Suppressor macrophage treated with lipopolysaccharide for 1 hour (primary cell): ENCODE results near the gene SLCO4A1.

Experiments used
- DNase-seq, 3 donors: peaks; one replicate each; pipeline ENCODE4 v3.0.0-alpha.2; 2020 to 2022

The SLCO4A1 gene

DNA sequence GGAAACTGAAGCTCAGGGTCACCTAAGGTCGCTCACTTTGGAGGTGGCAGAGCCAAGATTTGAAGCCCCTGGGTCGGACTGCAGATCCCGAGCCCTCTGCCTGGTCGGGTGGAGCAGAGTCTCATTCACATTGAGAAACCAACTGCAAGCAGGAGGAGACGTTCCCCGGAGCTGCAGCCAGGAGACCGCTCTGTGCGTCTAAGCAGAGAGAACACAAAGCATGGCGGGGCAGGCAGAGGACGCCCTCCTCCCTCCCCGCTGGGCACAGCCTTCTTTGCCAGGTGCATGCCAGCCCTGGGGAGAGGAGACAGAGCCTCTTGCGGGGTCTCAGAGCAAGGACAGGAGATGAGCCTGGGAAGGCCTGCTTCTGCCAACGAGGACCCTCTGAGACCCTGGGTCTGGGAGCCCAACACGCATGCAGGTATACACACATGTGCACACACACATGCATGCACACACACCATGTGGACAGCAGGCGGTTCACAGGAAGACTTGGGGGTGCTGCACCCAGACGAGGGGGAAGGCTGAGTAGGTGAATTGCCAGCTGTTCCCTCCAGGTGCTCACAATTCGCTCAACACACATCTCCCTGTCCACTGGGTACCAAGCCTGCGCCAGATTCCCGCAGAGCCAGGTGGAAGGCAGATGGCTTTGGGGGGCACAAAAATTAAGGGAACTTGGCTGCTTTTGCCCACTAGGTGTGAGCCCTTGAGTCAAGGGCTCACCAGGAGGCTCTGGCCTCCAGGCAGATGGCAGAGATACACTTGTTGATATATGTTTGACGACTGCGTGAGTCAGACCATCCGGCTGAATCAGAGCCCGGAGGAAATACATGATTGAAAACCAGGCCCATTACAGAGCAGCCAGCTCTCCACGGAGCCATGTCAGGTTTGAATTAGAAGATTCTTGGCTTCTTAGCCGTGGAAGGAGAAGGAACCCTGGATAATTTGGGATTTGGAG lies 60.9 kb downstream of the SLCO4A1 start:
- peak; percentile 61 to 78 (median 74) for DNase-seq

DNA sequence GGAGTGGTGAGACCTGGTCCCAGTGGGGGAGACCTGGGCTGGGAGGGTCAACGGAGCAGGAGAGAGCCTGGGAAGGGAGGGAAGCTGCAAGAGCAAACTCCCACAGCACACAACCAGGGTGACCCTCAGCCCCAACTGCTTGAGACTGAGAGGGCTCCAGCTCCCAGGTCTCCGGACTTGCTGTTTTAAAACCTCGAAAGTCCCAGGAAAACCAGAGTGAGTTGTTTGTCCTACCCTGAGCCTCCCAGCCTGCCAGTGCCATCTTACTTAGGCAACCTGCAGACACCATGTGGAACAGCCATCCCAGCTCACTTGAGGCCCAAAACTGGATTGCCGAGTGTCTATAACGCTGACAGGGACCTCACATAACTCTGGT lies 61.5 kb downstream of the SLCO4A1 start:
- DNase-seq = no peak

DNA sequence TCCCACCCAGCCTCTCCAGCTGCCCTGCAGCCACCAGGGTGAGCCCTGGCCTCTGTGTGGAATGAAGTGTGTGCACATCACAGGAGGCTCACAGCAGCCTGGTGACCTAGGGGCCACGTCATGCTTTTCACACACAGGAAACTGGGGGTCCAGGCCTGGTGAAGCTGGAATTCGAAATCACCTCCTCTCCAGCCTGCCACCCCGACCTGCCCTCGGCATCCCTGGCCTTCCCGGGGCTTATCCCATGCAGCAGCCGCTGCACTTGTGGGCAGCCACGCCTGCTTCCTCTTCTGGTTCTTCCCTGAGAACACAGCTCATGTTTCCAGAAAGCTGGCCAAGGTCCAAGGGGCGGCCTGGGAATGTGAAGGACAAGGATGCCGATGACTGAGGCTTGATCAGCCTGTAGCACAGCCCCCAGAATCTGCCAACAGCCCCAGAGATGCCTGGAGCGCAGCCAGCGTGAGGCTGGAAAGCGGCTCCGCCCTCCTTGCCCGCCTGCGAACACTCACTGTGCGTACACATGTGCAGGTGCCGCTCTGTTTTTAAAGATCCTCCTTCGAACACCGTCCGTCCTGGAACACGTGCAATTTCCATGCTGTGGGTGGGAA lies 62.1 kb downstream of the SLCO4A1 start:
- peak; percentile 50 to 73 (median 58) for DNase-seq

DNA sequence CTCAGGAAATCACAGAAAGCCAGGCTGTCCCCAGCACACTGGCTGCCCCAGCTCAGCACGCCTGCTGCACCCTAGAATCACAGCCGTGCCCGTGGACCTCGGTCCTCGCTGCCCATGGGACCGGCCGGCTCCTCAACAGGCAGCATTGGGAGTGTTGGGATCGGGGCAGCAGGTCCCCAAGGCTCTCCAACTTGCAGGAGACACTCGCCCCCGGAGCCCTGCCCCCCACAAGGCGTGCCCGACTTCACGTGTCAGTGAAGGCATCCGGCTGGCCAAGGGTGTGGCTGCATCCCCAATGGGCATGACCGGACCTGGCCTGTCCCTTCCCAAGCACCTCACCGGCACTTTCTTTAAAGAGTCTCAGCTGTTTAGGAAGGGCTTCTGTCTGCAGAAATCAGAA lies 63.3 kb downstream of the SLCO4A1 start:
- DNase-seq = no peak

DNA sequence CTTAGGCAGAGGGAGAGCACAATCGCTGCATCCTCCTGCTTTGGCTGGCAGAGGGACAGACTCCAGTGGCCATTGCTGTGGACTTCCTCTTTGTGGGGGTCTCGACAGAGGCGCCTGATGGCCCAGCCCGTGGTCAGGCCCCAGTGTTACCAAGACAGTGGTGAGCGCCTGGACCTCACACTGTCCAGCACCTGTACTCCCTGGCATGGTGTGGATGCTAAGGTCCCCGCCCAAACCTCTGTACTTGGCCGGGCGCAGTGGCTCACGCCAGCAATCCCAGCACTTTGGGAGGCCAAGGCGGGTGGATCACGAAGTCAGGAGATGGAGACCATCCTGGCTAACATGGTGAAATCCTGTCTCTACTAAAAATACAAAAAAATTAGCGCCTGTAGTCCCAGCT lies 64.0 kb downstream of the SLCO4A1 start:
- no peak for DNase-seq

DNA sequence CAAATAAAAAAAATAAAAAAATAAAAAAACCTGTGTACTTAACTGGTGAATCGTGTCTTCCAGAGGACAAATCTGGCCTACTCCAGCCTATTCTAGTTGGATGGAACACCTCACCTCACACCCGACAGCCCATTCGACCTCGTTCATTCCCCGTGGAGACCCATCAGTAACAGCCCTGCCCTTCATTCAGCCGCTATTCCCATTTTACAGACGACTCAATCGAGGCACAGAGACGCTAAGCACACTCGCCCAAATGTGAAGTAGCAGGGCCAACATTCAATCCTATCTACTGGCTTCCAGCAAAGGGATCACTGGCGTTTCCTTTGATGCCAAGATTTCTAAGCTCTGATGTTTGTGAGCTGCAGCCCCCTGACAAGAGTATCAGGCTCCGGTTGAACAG lies 64.6 kb downstream of the SLCO4A1 start:
- no peak for DNase-seq

DNA sequence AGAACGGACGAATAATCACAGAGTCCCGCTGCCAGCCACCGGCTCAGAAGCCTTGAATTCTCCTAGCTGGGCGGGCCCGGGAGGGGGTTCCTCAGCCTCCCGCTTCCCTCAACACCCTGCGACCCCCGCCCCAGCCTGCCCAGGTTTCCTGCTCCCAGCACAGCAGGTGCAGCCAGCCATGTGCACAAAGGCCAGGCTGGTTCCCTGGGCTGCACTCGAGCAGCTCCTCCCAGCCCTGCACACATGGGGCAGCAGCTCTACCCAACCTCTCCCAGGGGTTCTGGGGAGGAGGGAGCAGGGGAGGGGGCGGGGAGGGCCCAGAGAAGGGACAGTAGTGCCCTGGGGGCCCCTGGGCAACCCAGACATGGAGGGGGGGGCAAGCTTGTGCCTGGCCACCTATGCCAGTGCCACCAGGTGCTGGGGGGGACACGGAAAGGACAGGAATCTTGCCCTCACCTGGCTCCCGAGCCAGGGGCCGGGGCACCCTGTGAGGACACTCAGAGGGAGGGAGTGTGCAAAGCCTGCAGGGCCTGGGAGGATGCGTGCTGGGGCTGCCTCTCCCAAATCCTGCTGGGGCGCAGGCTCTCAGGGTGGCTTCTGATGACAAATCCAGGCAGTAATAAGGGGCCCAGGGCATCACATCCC lies 65.1 kb downstream of the SLCO4A1 start:
- no peak for DNase-seq

DNA sequence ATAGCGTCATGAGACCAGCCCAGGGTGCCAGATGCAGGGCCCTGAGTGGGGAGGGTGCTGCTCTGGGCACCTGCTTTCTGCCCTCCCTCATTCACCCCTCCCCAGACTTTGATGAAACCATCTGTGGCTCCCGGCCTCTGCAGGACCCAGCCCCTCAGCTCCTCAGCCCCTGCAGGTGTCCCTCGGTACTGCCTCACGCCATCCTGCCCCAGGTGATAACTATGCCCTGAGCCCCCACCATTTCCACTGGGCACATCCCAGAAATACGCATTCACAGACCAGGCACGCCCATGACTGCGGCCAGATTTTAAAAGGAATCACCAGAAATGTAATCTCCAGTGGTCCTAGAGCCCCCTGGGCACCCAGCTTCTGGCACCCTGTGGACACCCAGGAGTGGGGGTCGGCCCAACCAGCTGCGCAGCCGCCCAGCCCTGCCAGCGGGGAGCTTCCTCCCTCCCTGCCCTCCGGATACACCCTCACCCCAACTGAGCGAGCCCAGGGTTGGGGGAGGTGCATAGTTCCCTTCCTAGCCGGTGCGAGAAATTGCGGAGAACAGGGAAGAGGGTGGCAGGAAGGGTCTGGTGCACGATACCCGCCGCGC lies 65.7 kb downstream of the SLCO4A1 start:
- peak in 1 of 3 donors; percentile 31 for DNase-seq

DNA sequence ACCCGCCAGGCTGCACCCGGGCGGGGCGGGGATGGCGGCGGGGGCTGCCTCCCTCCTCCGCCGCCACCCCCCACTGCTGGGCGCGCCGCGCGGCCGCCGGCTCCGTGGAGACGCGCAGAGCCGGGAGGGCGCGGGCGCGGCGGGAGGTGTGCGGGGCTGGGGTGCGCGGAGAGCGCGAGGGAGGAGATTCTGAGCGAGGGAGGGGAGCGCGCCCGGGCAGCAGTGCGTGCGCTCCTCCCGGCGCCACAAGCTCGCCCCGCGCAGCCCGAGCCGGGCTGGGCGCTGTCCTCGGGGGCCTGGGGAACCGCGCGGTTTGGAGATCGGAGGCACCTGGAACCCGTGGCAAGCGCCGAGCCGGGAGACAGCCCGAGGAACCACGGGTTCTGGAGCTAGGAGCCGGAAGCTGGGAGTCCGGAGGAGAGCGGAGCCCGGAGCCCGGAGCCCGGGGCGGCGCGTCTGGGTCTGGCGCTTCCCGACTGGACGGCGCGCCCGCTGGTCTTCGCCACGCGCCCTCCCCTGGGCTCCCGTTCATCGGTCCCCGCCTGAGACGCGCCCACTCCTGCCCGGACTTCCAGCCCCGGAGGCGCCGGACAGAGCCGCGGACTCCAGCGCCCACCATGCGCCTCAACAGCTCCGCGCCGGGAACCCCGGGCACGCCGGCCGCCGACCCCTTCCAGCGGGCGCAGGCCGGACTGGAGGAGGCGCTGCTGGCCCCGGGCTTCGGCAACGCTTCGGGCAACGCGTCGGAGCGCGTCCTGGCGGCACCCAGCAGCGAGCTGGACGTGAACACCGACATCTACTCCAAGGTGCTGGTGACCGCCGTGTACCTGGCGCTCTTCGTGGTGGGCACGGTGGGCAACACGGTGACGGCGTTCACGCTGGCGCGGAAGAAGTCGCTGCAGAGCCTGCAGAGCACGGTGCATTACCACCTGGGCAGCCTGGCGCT lies 66.6 kb downstream of the SLCO4A1 start, which contains the start of gene NTSR1:
Gene NTSR1 (plus strand): TSS at position 246 of the 946 bp plus-strand sequence. CDS start 372 bp downstream, at position 618.
- DNase-seq = peak; percentile 28 to 51 (median 30)

DNA sequence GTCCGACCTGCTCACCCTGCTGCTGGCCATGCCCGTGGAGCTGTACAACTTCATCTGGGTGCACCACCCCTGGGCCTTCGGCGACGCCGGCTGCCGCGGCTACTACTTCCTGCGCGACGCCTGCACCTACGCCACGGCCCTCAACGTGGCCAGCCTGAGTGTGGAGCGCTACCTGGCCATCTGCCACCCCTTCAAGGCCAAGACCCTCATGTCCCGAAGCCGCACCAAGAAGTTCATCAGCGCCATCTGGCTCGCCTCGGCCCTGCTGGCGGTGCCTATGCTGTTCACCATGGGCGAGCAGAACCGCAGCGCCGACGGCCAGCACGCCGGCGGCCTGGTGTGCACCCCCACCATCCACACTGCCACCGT lies 67.2 kb downstream of the SLCO4A1 start:
- DNase-seq = no peak

DNA sequence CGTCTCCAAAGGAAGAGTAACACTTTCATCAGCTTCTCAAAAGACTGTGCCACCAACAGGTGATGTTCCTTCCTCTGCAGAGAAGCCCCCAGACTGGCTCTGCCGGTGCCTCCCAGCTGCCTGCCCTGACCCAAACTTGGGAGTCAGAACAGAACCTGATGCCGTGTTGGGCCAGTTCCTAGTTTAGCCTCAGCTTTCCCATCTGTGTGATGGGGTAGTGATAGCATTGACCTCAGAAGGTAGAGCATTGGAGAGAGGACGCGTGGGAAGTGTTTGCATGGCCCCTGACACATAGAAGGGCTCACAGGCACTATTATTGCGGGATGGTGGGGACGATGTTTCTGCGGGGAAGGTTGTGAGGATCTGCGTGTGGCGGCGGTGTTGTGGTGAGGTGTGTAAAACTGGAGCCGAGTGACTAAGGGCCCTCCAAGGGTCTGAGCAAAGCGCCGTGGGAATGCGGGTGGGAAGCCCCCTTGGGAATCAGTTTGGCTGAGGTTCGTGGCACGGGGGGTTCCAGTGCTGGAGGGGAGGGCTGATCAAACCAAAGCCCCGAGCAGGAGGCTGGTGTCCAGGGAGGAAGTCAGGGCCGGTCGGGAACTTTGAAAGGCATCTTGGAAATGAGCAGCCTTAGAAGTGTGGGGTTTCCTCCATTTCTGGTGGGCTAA lies 68.0 kb downstream of the SLCO4A1 start:
- DNase-seq = no peak

DNA sequence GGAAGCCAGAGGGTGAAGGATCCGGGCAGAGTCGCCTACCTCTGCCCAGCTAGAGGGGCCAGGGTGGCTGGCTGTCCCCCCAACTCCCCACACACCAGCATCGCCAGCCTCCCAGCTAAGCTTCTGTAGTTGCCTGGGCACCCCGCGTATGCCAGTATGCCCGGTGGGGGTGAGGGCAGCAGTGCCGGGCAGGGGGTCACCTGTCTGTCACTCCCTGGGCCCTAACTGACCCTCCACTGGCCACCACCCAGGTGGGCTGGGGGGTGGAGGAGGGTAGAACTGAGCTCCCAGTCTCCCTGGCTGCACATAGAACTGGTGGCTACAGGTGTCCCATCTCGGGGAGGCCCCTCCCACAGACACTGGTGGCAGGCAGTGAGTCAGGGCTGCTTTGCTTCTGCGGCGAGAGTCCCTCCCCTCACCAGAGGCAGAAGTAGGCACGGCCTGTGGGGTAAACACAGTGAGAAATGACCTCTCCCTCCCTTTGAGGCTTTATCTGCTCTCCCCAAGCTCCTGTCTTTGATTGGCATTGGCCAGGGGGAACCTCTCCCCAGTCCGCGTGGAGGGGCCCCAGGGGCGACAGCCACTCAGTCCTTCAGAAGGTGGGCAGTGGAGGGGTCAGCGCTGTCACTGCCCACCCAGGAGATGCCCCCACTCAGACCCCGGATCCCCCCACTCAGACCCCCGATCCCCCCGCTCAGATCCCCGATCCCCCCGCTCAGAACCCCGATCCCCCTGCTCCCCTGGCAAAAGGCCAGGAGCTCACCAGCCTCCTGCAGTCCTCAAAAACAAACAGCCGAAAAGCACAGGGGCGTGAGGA lies 68.8 kb downstream of the SLCO4A1 start:
- DNase-seq = peak; percentile 74 to 80 (median 76)

DNA sequence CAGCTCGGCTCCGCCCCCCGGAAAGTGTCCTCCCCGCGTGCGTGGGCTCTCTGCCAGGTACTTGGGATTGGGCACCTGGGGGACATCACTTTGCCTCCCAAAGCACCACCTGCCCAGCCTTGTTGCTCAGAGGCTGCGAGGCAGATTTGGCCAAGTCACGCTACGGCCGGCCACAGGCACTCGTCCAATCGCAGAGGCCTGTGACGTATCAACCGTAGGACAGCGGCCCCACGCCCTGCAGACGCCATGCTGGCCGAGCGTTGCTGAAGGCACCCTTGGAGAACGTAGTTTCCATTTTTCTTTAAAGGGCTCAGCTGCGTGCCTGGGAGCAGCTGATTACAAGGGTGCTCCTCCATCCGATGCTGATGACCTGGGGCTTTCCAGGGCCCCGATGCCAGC lies 69.4 kb downstream of the SLCO4A1 start:
- no peak for DNase-seq

DNA sequence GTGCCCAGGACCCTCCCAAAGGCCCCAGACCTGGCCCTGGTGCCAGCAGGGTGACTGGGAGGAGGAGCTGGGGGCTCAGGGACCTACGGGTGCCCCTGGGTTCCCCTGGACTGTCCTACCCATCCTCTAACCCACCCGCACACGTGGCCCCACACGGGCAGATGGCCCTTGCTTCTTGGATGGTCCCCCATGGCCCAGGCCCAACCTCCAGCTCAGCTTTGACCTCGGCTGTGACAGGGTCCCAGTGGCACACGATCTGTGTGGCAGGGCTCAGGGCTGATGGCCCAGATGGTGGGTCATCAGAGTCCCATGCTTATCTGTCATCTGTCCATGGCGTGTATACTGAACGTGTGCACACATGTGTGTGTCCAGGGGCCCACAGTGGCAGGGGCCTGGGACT lies 70.3 kb downstream of the SLCO4A1 start:
- DNase-seq = no peak

DNA sequence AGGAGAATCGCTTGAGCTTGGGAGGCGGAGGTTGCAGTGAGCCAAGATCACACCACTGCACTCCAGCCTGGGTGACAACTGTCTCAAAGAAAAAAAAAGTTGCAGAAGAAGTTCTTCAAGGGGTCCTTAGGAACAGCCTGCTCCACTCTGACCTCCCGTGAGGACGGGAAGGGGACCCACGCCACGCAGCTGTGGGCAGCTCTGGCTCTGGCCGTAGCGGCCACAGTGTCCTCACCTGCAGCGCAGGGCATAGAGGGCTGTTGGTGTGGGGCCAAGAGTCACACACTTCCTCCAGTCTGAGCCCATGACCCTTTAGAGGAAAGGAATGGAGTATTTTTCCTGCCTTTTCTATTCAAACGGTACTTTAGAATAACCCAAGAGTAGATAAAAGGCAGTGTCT lies 71.7 kb downstream of the SLCO4A1 start:
- DNase-seq = no peak

DNA sequence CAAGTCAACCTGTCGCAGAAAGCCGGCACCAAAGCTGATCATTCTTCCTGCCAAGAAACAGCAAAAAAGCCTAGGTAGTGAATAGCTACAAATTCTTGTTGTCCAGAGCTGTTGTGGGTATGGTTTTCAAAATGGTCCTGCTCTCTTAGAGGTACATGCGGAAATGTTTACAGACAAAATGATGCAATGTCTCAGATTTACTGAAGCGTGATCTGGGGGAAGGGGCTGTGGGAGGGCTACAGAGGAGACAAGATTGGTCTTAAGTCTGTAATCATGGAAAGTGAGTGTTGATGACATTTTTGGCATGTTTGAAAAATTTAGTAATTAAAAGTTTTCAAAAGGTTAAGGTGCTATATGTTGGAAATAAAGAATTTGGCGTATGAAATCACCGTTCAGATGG lies 72.5 kb downstream of the SLCO4A1 start:
- DNase-seq = no peak

DNA sequence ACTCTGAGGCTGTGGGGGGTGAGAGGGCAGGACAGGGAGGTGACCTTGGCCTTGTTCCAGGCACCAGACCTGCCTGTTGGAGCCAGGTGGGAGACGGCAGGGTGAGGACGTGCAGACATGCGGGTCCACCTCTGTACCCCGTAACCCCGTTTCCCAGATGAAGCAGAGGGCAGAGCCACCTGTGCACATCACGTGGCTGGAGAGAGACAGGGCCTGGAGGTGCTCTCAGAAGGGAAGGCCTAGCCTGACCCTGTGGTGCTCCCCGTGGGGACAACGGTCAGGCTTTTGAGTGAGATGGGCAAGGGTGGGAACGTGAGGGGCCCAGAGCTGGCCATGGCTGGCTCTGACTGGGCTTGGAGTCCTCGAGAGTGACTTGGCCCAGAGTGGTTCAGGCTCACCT lies 72.9 kb downstream of the SLCO4A1 start:
- DNase-seq = no peak

DNA sequence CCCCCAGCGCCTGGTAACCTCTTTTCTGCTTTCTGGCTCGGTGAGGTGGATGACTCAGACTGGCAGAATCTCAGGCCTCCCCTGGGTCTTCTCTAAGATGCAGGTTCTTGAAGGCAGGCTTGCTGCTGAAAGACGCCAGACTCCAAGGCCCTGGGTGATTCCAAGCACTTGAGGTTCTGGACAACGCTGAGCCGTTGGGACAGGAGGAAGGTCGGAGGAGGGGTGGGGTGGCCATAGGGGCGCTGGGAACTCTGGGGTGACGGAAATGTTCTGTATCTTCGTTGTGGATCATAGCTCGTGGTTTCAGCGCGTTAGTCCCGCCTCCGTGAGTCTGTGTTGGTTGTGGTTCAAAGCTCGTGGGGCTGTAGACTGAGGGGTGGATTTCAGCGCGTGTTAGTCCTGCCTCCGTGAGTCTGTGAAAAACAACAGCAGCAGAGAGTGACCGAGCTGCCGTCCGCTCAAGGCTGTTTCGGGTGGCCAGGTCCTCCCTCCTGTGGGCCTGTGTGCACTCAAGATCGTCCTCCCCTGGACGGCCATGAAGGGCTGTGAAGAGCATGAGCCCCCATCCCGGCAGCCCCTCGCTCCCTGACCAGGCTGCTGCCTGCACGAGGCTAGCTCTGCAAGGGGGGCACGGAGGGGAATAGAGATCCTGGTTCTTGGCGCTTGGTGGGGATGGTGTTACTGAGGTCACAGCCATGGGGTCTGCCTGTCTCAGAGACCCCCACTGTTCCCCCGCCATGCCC lies 74.1 kb downstream of the SLCO4A1 start:
- DNase-seq = no peak

DNA sequence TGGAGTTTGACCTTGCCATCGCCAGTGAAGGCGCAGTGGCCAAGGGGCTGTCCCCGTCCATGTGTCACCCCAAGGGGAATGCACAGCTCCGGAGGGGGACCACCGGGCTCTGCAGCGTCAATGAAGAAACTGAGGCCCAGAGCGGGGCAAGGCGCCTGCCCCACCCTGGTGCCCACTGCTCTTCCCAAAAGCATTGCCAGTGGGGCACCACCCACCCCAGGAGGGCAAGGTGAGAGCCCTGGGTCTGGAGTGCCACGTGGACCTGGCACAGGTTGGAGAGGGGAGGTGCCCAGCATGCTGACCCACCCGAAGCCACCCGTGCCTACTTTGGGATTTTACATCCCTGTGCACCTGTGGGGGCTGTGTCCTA lies 74.6 kb downstream of the SLCO4A1 start:
- DNase-seq = no peak

DNA sequence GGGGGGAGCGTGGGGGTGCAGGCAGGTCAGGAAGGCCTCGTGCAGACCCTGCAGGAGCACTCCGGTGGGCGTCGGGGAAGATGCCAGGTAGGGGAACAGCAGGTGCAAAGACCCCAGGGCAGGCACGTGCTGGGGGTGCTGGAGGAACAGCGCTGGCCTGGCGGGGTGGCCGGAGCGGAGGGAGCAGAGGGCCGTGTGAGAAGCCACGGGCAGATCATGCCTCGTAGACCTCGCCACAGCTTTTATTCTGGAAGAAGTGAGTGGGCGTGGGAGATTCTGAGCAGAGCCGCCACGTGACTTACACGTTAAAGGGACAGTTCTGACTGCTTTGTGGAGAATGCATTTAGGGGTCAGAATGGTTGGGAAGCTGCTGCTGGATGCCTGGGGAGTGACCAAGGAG lies 75.6 kb downstream of the SLCO4A1 start:
- DNase-seq = no peak
